ENCODE measurements around the gene KDM2A.

Gene KDM2A

DNA sequence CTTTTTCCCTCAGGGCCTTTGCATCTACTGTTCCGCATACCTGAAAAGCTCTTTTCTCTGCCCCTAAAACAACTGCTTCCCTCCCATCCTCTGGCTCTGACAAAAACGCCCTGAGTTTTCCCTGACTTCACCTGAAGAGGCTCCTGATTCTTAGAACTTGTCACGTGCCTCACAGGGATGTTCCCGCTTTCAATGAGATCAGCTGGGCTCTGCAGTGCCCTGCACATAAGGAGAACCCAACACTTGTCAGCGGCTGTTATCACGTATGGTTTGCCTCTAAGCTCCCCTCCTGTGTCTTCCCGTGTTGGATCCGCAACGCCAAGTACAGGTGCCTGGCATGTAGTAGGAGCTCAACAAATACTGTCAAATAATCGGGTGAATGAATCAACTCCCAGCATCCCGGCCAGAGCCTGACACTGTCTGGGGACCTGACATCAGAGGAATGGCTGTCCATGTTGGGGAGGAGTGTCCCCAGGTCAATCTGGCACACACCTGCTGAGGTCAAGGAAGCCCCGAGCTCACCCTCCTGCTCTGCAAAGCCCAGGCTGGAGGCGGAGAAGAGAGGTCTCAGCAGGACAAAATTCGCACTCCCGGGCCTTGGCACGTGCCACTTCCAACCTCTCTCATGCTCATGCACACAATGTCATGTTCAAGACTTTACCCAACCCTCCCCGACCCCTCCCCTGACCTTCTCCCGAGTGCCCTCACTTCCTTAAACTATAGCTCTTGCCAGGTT, 143.1 kb downstream of the KDM2A start:
- DNase-seq (ENCODE audit: low spot score) = no peak

DNA sequence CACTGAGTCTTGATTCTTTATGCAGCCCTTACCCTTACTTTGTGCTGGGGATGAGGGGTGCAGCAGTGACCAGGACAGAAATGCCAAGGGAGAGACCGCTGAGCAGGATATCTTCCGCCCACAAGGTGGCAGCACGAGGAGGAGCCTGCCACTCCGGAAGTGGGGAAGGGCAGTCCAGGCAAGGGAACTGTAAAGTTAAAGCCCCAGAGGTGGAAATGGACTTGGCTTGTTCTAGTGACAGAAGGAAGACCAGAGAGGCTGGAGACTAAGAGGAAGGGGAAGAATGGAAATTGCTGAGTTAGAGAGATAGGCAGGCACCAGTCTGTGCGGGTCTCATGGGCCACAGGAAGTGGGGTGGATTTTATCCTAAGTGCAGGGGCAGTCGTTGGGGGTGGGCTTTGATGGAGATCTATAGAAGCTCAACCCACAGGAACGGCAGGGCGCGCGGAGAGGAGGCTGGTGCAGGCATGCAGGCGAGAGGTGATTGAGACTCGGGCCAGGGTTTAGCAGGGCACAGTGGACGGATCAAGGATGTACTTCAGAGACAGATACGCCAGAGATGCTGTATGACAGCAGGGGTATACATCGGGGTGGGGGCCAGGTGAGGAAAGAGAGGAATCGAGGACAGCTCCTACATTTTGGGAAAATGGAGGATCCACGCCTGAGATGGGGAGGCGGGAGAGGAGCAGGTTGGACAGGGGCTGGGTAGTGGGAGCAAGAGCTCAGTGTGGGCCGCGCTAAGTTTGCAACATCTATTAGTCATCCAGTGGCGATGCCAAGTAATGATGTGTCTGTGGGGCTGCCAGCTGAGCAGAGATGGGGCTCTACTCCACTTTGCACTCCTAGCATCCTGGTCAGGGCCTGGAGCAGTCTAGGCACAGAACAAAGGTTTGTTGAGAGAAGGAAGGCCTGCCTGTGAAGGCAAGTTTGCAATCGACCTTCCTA, 143.9 kb downstream of the KDM2A start:
- DNase-seq (ENCODE audit: low spot score) = peak; percentile 82

DNA sequence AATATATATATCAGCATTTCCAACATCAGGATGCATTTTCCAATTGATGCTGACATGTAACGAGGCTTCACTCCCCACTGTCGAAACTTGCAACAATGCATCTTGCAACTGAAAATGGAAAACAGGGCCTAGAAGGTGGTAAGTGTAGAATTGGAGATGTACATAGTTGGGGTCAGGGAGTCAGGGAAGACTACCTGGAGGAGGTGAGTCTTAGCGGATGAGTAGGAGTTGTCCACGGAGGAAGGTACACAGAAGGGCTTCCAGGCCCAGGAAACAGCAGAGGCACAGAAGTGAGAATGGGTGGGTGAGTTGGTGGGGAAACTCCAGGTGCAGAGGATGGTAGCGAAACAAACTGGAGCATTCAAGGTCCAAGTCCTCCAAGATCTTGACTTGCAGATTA, 145.2 kb downstream of the KDM2A start:
- DNase-seq (ENCODE audit: low spot score) = no peak

DNA sequence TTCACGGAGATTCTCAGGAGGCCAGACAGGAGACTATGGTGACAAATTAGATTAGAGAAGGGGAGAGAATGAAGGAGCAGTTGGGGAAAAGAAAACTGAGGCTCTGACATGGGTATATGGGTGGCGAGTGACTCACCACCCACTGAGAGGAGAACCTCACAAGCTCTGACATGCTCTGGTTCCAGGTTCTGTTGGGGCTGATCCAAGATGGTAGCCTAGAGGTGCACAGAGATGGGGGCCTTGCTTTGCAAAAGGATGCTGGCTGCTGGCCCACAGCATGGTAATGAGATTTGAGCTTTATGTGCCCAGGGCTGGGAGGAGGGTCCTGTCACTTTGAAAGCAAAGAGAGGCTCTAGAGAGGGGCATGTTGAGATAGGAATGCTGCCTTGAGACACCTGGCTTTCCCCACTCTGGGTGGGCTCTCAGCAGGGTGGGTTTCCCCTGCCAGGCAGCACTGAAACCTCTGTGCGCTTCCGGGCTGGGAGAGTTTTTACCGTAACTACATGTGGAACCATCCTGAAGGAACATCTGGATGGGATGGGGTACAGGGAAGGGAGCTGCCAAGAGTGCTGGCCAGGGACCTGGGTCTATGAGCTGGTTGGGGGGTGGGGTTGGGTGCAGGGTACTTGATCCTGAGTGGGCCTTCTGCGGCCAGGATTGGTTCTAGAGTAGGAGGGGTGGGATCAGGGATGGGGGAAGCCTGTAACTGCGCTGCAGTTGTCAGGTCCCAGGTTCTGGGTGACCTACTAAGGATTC, 146.0 kb downstream of the KDM2A start:
- DNase-seq (ENCODE audit: low spot score) = no peak

DNA sequence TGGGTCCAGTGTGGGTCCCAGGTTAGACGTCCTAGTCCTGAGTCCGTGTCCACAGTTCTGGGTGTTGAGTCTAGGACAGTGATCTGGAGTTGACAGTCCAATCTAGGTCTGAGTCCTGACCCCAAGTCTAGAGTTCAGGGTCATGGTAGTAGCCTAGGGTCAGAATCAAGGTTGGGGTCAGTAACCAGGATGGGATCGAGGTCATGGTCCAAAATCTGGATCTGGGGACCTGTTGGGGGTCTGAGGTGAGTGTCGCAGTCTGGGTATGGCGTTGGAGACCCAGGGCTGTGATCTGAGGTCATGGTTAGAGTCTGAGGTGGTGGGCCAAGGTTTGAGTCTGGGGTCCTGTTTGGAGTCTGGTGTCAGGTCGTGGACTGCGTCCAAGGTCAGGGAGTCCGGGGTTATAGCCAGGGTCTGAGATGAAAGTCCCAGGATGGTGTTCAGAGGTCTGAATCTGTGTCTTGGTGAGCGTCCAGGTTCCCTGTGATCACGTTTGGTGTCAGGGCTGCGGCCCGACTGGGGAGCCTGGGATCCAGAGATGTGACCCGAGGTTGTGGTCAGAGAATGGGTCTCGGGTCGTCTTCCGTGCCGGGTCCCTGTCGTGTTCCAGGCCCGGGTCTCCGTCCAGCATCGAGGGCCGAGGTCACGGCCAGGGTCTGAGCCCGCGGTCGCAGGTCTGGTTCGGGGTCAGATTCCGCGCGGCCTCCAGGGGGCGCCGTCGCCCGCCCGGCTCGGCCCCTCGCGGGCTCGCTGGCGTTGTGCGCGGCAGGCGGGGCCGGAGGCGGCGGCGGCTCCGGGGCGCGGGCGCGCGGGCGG, 146.8 kb downstream of the KDM2A start:
- DNase-seq (ENCODE audit: low spot score) = peak; percentile 85

DNA sequence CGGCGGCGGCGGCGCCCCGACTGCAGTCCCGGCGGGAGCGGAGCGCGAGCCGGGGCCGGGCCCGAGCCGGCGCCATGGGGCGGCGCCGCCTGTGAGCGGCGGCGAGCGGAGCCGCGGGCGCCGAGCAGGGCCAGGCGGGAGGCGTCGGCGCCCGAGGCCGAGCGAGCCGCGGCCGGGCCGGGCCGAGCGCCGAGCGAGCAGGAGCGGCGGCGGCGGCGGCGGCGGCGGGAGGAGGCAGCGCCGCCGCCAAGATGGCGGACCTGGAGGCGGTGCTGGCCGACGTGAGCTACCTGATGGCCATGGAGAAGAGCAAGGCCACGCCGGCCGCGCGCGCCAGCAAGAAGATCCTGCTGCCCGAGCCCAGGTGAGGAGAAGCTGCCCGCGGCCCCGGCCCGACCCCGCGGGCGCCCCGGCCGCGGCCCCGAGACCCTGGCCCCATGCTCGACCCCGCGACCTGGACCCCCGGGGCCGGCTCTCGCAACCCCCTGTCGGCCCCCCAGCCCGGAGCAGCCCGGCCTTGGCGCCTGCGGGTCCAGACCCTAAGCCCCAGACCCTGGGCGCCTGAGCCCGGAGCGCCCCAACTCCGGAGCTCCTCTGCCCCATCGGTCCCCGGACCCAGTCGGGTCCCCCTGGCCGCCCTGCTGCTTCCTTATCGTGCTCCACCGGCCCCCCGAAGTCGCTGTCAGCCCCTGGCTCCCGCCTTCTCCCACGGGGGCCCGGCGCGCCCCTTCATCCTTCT, 147.6 kb downstream of the KDM2A start, which contains the start of gene GRK2:
Gene GRK2 (plus strand): TSS at position 25 of the 739 bp plus-strand sequence. CDS start 227 bp downstream, at position 252.
- DNase-seq (ENCODE audit: low spot score) = peak; percentile 65

DNA sequence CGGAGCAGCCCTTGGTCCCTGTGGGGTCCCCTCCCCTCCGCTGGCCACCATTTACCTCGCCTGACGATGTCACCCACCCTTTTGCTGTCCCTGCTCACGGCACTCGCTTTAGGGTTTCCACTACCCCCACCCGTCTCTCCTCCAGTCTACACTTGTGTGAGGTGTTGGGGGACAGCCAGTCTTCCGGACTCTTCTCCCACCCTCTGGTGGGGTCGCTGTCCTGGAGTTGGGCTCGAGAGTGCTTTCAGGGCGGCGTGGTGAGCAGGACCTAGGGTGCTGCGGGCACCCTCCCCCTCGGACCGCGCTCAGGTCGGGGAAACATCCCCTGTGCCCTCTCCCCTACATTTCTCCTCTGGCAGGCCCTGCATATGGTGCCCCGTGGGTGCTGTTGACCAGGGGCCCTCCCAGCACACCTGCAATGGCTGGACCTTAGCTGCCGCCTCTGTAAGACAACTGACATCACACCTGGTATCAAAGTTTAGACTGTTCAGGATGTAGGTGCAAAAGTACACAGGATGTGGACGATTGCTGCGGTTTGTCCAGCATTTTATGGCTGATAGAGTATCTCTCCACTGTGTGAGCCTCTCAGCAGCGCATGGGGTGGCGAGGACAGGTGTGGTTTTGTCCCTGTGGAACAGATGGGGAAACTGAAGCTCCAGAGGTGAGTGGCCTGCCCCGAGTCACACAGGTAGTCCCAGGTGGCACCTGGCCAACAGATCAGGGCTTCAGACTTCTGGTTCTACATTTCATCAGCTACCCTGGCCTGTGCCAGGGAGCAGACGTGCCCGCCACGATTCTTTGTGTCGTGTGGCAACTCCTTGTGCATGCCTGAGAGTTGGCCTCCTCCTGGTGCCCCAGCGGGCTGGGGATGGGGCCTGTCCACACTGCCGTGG, 148.4 kb downstream of the KDM2A start:
- no peak for DNase-seq (ENCODE audit: low spot score)

DNA sequence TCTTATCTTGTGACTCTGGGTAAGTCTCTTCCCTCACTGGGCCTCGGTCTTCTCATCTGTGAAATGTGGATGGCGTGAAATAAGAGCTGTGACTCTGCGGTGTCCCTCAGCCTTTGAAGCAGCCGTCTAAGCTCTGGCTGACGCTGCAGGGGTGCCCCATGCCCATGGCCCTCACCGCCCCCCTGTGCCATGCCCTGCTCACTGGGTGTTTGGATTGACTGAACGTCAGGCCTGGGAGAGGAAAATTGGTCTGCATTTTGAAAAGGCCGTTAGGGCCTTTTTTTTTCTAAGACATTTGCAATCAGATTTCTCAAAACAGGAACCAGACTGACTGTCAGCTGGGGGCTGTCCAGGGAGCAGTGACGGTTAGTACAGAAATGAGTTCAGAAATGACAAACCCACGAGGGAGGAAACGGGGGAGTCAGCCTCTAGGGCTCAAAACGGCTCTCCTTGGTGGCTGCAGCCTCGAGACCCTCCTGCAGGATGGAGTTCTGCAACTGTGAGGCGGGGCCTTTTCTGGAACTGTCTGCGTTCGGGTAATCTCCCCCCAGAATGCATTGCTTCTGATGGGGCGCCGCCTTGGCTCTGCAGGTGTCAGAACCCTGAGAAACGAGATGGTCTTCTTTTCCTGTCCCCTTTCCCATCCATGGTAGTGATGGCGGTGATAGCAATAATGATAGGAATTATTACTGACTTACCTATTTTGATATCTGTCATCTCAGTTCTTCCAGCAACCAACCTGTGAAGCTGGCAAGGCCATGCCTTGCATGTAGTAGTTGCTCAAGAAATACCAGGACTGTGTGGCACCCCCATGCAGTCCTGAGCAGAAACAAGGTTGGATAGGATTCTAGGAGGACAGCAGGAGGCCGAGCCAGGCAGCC, 149.3 kb downstream of the KDM2A start:
- no peak for DNase-seq (ENCODE audit: low spot score)

DNA sequence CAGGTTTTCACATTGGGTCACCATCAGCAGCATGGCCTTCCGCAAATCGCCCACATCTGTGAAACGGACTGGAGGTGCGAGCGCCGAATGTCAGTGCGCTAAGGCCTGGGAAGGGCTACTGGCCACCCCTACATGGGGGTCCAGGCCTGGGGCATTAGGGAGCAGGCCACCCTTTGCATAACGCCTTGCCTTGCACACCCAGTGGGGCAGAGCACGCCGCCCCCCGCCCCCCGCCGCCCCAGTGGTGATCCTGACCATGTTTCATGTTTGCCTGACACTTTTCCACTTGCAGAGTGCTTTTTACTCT, 149.9 kb downstream of the KDM2A start:
- no peak for DNase-seq (ENCODE audit: low spot score)

DNA sequence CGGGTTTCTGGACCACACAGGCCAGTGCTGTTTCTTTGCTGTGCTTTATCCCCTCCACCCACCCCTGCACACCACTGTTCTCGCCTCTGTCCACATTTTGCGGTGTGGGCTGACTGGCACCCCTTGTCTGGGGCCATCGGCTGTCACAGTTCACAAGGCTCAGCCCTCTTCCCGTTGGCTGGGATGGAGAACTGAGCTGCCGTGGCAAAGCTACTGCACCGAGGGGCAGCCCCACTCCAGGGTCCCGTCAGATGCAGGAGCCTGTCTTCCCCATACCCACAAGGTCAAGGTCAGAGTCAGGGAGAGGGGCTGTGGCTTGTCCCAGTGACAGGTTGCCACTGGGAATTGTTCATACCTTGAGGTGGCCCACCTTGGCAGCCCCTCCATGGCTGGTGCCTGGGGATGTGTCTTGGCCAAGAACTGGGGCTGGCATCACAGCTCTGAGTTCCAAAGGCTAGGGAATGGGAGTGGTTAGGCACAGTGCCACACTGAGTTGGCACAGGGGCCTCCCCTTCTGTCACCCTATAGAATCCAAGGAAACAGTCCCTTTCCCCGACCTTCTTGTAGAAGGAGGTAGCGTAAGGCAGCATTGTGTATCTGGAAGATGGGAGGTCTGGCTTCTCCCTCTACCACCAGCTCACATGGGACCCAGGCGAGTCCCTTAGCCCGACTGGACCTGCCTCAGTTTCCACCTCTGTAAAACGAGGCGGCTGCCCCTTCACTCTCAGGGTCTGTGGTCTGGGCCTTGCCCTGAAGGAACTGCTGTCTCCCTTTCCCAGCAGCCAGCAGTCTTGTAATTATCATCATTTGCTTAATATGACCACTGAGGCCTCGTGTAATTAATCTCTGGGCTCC, 150.6 kb downstream of the KDM2A start:
- DNase-seq (ENCODE audit: low spot score) = peak; percentile 54

DNA sequence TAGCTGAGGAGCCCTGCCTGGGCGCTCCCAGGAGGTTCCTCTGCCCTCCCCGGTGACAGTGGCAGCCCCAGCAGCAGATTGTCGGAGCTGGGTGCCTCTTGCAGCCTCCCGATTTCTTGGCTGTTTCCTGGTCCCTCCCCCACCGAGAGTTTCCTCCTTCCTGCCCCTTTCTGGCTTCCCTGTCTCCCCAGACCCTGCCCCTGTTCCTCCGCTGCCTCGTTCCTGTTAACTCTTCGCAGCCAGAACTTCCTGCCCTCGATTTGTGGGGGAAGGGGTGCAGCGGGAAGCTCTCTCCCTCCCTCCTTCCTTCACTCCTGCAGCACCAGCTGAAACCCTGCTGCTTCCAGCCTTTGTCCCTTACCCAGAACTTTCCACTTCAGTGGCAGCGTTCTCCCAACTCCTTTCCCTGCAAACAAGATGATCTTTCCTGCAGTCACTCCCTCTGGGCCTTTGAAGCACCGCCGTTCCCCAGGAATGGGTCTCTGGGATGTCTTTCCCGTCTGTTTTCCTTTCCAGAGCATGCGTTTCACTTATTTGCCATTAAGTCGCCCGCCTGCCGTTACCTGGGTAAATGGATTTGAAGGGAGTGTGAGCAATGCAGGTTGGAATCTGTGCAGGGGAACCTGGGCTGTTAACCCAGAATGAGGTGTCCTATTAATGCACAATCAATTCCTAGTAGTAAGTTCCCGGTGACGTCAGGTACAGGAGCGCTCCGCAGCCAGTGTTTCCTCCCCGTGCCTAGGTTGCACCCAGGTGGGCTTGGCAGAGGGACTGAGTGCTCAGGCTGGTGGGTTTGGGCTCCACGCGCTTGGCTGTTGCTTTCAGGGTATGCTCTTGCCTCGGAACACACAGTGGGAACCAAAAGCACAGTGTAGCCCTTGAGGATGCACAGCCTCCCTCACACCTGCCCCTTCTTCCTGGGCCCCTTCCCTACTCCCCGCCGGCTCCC, 151.5 kb downstream of the KDM2A start:
- no peak for DNase-seq (ENCODE audit: low spot score)

DNA sequence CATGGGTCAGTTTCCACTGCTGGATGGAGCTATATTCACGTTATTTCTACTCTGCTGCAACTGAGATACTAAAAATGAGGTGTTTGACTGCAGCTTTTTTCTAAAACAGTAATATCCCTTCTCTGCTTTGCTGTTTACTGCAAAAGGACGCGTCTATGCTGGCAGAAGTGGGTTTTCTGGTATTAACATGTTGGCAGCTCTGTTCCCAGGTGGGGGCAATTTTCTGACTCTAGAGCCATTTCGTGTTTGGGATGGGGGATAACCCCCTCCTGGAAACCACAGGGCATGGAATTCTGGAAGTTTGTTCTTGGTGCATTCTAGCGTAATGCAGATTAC, 152.1 kb downstream of the KDM2A start:
- no peak for DNase-seq (ENCODE audit: low spot score)

DNA sequence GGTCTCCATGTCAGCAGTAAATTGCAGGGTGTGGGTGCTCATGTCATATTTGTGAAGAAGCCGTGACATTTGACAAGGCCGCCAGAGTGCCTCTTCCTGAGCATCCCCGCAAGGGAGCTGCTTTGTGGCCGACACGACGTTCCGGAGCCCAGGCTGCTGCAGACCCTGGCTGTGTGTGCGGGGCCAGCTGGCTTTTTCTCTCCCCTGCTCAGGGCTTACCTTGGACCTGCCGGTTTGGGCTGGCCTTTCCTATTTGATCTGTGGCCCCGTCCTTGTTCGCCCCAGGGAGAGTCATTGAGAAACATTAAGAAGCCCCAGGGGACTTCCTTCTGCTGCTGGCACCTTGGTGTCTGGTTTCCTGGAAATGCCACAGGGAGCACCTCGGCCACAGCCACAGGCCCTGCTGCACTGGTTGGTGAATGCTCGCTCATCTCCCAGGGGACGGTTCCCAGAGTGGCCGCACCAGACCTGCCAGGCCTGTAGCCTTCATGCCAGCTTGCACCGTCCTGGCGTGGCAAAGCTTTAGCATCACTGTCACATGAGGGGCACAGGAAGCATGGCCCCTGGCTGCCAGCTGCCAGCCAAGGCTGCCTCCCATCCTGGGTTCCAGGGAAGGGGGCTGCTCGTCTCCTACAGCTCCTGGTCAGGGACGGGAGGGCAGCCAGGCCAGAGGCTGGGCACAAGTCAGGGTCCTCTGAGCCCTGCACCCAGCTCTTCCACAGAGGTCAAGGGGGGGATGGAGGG, 152.7 kb downstream of the KDM2A start:
- DNase-seq (ENCODE audit: low spot score) = no peak

DNA sequence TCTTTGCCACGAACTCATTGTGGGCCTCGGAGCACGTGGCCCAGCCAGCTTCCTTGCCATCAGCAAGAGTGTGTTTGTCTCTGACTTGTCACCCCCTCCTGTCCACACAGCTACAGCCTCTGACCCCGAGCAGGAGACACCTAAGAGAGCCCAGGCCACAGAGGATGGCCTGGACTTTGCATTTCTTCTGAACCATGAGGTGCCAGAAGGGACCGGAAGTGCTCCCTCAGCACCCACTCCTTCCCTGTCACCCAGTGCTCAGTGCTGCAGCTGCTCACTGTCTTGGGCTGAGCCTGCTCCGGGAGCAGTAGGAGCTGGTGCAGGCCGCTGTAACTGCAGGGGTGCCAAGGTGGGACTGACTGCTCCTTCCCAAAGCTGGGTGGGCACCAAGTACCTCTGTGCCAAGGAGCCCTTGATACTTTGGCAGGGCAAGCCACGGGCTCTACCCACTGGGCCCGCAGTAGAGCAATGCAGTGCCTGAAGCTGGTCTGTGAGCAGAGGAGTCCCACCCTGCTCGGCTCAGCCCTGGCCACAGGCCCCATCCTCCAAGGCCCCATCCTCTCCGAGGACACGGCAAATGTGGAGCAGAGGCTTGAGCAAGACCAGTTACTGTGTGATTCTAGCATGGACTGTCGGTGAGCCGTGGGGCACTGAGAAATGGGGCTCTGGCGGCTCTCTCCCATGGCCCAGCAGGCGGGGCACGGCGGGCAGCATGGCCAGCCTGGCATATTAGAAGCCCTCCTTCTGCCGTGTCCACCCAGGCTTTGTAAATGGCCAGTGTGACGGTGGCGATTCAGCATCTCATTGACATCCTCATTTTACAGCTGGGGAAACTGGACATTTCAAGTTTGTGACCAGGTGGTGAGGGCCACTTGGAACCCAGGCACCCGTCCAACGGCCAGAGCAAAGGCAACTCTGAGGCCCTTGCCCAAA, 153.5 kb downstream of the KDM2A start:
- DNase-seq (ENCODE audit: low spot score) = no peak

All from hematopoietic multipotent progenitor cell treated with erythropoietin and hydrocortisone succinate and interleukin-3 and kit ligand, for 15 days (in vitro differentiated cells).